Measurements from ENCODE around the gene C1QTNF6. TPM values are rescaled to one million over a fixed set of nuclear protein-coding genes. Genes with fewer than 3 reads are reported as not detected.

Gene C1QTNF6
- total RNA-seq, 1 donor, result 11.9 TPM

GRCh38 chr22:37221424-37222333, 33.6 kb upstream of the C1QTNF6 start:
- no peak overlapping the region for H3K4me2 ChIP-seq (ENCODE audit: insufficient read depth, low read length)
- H3K79me2 ChIP-seq (ENCODE audit: insufficient read depth, low read length), result no peaks in the 10 kb centered on the region
- H3K36me3 ChIP-seq (ENCODE audit: insufficient read depth, low read length), result peaks cover 16% of the 10 kb centered on the region
- no peaks in the 10 kb centered on the region for H3K4me1 ChIP-seq (ENCODE audit: insufficient read depth, low read length)
- peaks cover 4% of the 10 kb centered on the region for H4K20me1 ChIP-seq (ENCODE audit: insufficient read depth, low read length)
- H3K4me3 ChIP-seq (ENCODE audit: insufficient read depth, low read length), result no peak overlapping the region
- H3K9me3 ChIP-seq (ENCODE audit: low read depth, low read length), result no peaks in the 10 kb centered on the region
- H2AFZ ChIP-seq (ENCODE audit: low read length), result no peak overlapping the region
- TF ChIP-seq, protein P1, sequence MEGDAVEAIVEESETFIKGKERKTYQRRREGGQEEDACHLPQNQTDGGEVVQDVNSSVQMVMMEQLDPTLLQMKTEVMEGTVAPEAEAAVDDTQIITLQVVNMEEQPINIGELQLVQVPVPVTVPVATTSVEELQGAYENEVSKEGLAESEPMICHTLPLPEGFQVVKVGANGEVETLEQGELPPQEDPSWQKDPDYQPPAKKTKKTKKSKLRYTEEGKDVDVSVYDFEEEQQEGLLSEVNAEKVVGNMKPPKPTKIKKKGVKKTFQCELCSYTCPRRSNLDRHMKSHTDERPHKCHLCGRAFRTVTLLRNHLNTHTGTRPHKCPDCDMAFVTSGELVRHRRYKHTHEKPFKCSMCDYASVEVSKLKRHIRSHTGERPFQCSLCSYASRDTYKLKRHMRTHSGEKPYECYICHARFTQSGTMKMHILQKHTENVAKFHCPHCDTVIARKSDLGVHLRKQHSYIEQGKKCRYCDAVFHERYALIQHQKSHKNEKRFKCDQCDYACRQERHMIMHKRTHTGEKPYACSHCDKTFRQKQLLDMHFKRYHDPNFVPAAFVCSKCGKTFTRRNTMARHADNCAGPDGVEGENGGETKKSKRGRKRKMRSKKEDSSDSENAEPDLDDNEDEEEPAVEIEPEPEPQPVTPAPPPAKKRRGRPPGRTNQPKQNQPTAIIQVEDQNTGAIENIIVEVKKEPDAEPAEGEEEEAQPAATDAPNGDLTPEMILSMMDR (IDR thresholded peaks at IDR 0.05; ENCODE audit: extremely low read depth, low read depth, low read length), result no peak
- no peak for DNase-seq (ENCODE audit: insufficient read length, low spot score, missing footprints)
- H3K27me3 ChIP-seq (ENCODE audit: insufficient read depth, low read length), result peaks cover 10% of the 10 kb centered on the region
- no peak overlapping the region for H3K27ac ChIP-seq (ENCODE audit: low read depth, low read length)

DNA sequence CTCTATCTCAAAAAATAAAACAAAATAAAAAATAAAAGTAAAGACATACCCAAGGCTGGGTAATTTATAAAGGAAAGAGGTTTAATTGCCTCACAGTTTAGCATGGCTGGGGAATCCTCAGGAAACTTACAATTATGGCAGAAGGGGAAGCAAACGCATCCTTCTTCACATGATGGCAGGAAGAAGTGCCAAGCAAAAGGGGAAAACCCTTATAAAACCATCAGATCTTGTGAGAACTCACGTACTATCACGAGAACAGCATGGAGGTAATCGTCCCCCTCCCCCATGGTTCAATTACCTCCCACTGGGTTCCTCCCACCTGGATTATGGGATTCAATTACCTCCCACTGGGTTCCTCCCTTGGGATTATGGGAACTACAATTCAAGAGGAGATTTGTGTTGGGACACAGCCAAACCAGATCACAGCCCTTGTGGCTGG, 32.5 kb upstream of the C1QTNF6 start:
- peaks cover 13% of the 10 kb centered on the region for H3K36me3 ChIP-seq (ENCODE audit: insufficient read depth, low read length)
- H3K27ac ChIP-seq (ENCODE audit: low read depth, low read length), result no peak overlapping the region
- no peak overlapping the region for H3K4me2 ChIP-seq (ENCODE audit: insufficient read depth, low read length)
- no peaks in the 10 kb centered on the region for H3K4me1 ChIP-seq (ENCODE audit: insufficient read depth, low read length)
- TF ChIP-seq, protein P1 (IDR thresholded peaks at IDR 0.05; ENCODE audit: extremely low read depth, low read depth, low read length), result no peak
- H2AFZ ChIP-seq (ENCODE audit: low read length), result no peak overlapping the region
- H4K20me1 ChIP-seq (ENCODE audit: insufficient read depth, low read length), result no peaks in the 10 kb centered on the region
- DNase-seq (ENCODE audit: insufficient read length, low spot score, missing footprints), result no peak
- no peak overlapping the region for H3K4me3 ChIP-seq (ENCODE audit: insufficient read depth, low read length)
- no peaks in the 10 kb centered on the region for H3K9me3 ChIP-seq (ENCODE audit: low read depth, low read length)
- H3K27me3 ChIP-seq (ENCODE audit: insufficient read depth, low read length), result peaks cover 15% of the 10 kb centered on the region
- H3K79me2 ChIP-seq (ENCODE audit: insufficient read depth, low read length), result no peaks in the 10 kb centered on the region

GRCh38 chr22:37219533-37219932, 31.5 kb upstream of the C1QTNF6 start:
- TF ChIP-seq, protein P1 (IDR thresholded peaks at IDR 0.05; ENCODE audit: extremely low read depth, low read depth, low read length), result no peak
- H2AFZ ChIP-seq (ENCODE audit: low read length), result no peak overlapping the region
- no peaks in the 10 kb centered on the region for H4K20me1 ChIP-seq (ENCODE audit: insufficient read depth, low read length)
- peaks cover 15% of the 10 kb centered on the region for H3K27me3 ChIP-seq (ENCODE audit: insufficient read depth, low read length)
- H3K9me3 ChIP-seq (ENCODE audit: low read depth, low read length), result no peaks in the 10 kb centered on the region
- no peak overlapping the region for H3K4me3 ChIP-seq (ENCODE audit: insufficient read depth, low read length)
- H3K27ac ChIP-seq (ENCODE audit: low read depth, low read length), result no peak overlapping the region
- H3K36me3 ChIP-seq (ENCODE audit: insufficient read depth, low read length), result peaks cover 4% of the 10 kb centered on the region
- H3K4me1 ChIP-seq (ENCODE audit: insufficient read depth, low read length), result no peaks in the 10 kb centered on the region
- H3K4me2 ChIP-seq (ENCODE audit: insufficient read depth, low read length), result no peak overlapping the region
- H3K79me2 ChIP-seq (ENCODE audit: insufficient read depth, low read length), result no peaks in the 10 kb centered on the region
- DNase-seq (ENCODE audit: insufficient read length, low spot score, missing footprints), result no peak

GRCh38 chr22:37218771-37219411, 30.8 kb upstream of the C1QTNF6 start:
- H3K4me1 ChIP-seq (ENCODE audit: insufficient read depth, low read length), result no peaks in the 10 kb centered on the region
- H3K4me2 ChIP-seq (ENCODE audit: insufficient read depth, low read length), result no peak overlapping the region
- no peak overlapping the region for H3K4me3 ChIP-seq (ENCODE audit: insufficient read depth, low read length)
- H3K79me2 ChIP-seq (ENCODE audit: insufficient read depth, low read length), result no peaks in the 10 kb centered on the region
- H2AFZ ChIP-seq (ENCODE audit: low read length), result no peak overlapping the region
- H3K27ac ChIP-seq (ENCODE audit: low read depth, low read length), result no peak overlapping the region
- no peaks in the 10 kb centered on the region for H4K20me1 ChIP-seq (ENCODE audit: insufficient read depth, low read length)
- no peaks in the 10 kb centered on the region for H3K9me3 ChIP-seq (ENCODE audit: low read depth, low read length)
- TF ChIP-seq, protein P1 (IDR thresholded peaks at IDR 0.05; ENCODE audit: extremely low read depth, low read depth, low read length), result no peak
- H3K36me3 ChIP-seq (ENCODE audit: insufficient read depth, low read length), result peaks cover 3% of the 10 kb centered on the region
- DNase-seq (ENCODE audit: insufficient read length, low spot score, missing footprints), result no peak
- peaks cover 21% of the 10 kb centered on the region for H3K27me3 ChIP-seq (ENCODE audit: insufficient read depth, low read length)
